Limb (tissue), 2 donors: ENCODE measurements around the gene PARG.
A peak's percentile ranks its signal among the peaks of the same experiment; 100 is the strongest.
"Not testable (repeated sequence)": the region's sequence is repeated elsewhere in the genome, so short reads cannot be mapped to it uniquely, and the experiment has no call there.

ENCODE experiments used
- DNase-seq, 2 donors: peaks; one replicate each; pipeline ENCODE4 v3.0.0-alpha.2; 2016; ENCODE audit errors: extremely low spot score in 2 of 2

The PARG gene

GRCh38 chr10:49941447-49942338 is at the start of gene PARG, which contains the start of gene TIMM23B:
TSS of gene PARG (minus strand) at chr10:49942027. CDS start at chr10:49941725, 302 bp downstream.
TSS of gene TIMM23B (plus strand) at chr10:49942053. CDS start at chr10:49942195, 142 bp downstream.
- peak; percentile 62 to 88 for DNase-seq

DNA sequence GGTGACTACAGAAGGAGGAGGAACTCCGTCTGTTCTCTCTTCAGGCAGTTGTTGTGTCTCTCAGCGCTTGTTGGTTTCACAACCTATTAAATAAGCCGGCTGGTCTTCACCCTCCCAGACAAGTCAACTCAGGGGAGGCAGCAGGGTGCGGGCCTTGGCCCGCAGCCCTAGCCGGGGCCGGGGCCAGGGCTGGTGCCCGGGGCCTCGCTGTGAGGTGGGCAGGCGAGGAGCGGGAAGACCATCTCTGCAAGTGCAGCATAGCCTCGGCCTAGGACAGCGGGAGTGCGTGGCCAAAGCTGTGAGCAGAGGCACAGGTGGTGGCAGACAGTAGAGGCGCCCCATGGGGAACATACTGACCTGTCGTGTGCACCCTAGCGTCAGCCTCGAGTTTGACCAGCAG is 46.5 kb upstream of the PARG start, which contains the start of gene AGAP6:
TSS of gene AGAP6 (plus strand) at position 31 of the 400 bp plus-strand sequence. CDS start at position 341, 310 bp downstream.
- DNase-seq = not testable (repeated sequence)

- DNase-seq = not testable (repeated sequence)
These were observed 45.4 kb upstream of the PARG start for GRCh38 chr10:49987207-49987606.

DNA sequence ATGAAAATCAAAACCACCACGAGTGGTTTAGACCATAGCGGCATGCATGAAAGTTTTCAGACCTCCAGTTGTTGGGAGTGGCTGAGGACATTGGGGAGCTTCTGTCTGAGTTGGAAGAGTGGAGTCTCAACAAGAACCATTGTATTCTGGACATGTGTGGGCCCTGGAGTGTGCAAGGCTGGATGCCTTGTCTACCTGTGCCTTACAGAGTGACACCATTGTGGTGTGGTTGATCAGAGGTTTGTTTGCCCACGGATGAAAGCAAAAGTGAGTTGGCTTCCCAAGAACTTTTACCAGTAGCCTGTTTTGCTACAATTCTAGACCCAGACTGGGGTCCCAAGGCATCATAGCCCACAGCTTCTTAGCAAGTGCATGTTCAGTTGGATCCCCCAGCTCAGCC is 35.9 kb upstream of the PARG start:
- not testable (repeated sequence) for DNase-seq

DNA sequence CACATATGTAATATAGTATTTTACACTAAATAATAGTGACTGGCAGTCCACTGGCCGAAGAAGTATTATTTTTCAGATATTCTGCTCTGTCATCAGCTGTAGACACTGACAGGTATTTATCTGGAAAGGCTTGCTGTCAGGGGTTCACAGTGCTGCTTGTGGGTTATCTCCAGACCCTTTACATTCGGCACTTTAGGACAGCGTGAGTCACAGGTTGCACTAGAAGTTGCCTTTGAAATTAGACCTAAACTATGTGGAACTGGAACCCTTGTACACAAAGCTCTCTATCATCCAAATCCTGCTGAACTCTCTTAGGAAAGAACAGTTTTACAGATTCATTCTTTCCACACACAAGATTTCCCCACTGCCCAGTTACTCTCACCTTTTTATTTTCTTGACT is 30.3 kb upstream of the PARG start:
- DNase-seq = not testable (repeated sequence)

DNA sequence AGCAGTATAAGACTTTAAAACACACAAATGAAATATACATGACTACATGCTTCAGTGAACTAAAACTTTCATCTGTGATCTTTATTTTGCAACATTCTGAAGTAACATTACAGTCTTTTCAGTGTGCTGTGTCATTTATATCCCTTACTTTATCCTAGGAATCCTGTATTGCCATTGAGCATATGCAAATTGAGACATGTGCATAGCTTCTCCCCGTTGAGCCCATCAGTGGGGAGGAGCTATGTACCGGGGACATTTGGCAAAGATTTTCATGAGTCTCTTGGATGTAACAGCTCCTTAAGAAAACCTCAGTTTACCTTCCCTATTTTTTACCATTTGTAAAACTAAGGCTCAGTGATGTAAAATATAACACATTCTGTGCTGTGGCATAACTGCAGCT is 29.6 kb upstream of the PARG start:
- DNase-seq = not testable (repeated sequence)

- DNase-seq = not testable (repeated sequence)
These were observed 28.6 kb upstream of the PARG start for GRCh38 chr10:49970331-49970857.

GRCh38 chr10:49953122-49953521 is 11.3 kb upstream of the PARG start:
- DNase-seq = not testable (repeated sequence)

- not testable (repeated sequence) for DNase-seq
These were observed 10.2 kb upstream of the PARG start for GRCh38 chr10:49952006-49952405.

DNA sequence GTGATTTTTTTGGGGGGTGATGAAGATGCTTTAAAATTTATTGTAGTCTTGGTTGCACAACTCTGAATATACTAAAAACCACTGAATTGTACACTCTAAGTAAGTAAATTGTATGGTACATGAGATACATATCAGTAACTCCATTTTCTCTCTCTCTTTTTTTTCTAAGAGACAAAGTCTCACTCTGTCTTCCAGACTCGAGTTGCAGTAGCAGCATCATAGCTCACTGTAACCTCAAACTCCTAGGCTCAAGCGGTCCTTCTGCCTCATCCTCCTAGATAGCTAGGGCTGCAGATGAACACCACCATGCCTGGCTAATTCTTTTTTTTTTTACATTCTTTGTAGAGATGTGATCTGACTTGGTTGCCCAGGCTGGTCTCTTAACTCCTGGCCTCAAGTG is 6.9 kb upstream of the PARG start:
- DNase-seq = not testable (repeated sequence)

DNA sequence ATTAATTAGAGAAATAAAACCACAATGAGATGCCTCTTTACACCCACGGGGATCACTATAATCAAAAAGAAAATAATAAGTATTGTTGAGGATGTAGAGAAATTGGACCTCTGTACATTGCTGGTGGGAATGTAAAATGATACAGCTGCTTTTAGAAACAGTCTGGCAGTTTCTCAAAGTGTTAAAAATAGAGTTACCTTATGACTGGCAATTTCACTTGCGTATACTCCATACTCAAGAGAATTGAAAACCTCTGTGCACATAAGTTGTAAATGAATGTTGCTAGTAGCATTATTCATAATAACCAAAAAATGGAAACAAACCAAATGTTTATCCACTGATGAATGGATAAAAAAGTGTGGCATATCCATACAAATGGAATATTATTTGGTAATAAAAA is 6.3 kb upstream of the PARG start:
- DNase-seq = not testable (repeated sequence)

GRCh38 chr10:49943607-49944006 is 1.8 kb upstream of the PARG start:
- DNase-seq = not testable (repeated sequence)

GRCh38 chr10:49942339-49942705 is 495 bp upstream of the PARG start:
- DNase-seq = not testable (repeated sequence)

DNA sequence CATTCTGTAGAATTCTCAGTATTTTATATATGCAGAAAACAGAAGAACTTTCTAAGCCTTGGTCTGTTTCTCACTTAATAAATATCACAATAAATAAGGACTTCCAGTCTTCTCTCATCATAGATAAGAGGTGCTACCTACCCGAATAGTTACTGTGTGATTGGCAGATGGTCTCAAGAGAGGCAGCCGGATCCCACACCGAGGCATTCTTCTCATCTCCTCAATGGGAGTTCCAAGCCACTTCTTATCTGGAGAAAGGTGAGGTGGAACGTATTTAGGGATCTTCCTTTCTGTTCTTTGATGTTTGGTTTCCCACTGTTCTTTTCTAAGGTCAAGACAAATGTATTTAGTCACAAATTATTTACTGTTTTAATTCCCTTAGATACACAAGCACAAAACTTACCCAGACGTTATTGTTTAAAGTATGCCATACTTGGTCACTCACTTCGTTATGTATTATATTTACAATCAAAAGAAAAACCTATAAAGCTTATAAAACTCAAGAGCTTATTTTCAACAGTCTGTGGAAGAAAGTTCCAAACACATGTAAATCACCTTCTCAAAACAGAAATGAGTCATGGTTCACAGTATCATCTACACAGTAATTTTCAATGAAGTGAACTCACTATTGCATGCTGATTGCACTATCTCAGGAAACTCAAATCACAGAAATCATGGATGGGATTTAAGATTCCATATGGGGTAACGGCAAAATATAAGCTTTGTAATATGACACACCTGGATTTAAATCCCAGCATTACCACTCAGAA is 9.7 kb downstream of the PARG start:
- not testable (repeated sequence) for DNase-seq

GRCh38 chr10:49931276-49931675 is 10.6 kb downstream of the PARG start:
- DNase-seq = not testable (repeated sequence)

DNA sequence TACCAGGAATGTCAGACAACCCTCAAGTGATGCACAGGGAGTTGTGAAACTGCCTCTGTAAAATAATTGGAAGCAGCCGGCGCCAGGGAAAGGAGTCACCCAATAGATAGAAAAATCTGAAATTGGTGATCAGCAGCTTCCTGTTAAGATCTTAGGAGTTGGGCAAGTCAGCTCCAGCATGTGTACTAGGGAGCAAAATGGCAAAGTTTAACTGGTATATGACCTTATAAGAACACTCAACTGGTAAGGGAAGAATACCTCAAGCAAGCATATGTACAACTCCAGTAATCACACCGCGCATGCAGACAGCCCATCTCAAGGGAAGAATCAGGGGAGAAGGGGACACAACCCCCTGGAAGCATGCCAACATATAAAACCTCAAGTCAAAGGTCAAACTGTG is 18.3 kb downstream of the PARG start:
- not testable (repeated sequence) for DNase-seq

DNA sequence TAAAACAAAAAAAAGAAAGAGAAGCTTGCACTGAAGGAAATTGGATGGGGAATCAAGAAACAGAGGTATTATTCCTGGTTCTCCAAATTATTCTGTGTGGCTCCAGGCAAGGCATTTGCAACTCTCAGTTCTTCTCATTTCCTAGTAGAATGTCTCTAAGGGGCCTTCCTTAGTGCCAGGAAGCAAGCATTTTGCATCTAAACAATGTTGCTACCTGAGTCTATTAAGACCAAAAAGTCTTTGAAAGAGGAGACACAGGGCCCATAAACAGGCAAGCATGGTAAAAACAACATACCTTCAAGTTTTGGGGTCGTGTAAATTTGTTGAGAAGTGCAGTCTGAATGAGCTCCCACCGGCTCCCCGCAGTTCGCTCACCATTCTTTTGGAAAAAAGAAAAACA is 19.8 kb downstream of the PARG start:
- not testable (repeated sequence) for DNase-seq

DNA sequence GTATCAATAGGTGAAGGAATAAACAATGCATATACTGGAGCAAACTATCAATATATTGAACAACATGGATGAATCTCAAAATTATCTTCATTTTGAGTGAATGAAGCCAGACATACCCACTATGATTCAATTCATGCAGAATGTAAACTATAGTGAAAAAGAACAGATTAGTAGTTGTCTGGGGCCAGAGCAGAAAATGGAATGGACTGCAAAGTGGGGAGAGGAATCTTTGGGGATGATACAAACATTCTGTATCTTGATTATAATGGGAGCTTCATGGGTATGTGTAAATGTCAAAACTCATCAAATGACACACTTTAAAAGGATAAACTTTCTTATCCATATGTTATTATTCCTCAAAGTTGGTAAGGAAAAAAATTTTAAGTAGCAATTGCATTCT is 23.9 kb downstream of the PARG start:
- DNase-seq = not testable (repeated sequence)

- DNase-seq = not testable (repeated sequence)
These were observed 25.4 kb downstream of the PARG start for GRCh38 chr10:49916451-49916850.

- DNase-seq = not testable (repeated sequence)
These were observed 31.5 kb downstream of the PARG start for GRCh38 chr10:49910295-49910694.

DNA sequence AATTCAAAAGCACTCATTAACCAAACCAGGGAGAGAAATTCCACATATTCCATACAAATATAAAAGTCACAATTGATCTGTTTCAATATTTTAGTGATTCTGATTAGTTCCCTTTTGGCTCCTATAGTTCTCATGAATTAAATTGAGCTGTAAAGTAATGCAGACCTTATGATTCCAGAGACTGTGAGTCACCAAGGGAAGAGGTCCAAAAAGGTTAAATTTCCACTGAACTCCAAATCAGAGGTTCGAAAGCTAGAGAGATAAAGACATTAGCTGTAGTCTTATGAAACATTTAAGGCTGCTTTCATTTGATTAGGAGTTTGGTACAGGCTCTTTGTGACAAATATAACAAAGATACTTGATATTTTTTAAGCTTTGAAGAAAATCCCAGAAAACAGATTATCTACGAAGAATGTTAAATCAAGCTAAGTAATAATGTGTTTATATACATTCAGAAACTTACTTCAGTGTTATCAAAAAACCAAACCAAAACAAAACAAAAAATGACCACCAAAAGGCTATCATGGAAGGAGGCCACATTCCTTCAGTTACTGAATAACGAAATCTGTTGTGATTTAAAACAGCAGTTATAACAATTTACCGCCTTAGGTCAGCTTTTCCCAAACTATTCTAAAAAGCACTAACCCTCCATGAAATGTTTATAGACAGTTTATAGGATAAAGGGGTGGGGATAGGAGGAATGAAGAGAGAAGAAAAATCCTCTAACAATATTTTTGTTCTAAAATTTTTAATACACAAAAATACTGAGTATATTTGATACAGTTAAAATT is 33.3 kb downstream of the PARG start:
- DNase-seq = not testable (repeated sequence)
